ENCODE data around the gene MAPK12.

The MAPK12 gene

GRCh38 chr22:50226875-50227165, 34.7 kb downstream of the MAPK12 start:
- DNase-seq, result no peak

- no peak for DNase-seq
Measured at GRCh38 chr22:50226063-50226874, 35.2 kb downstream of the MAPK12 start.

- no peak for DNase-seq
Measured at GRCh38 chr22:50225200-50225969, 36.1 kb downstream of the MAPK12 start.

GRCh38 chr22:50224071-50224470, 37.4 kb downstream of the MAPK12 start:
- no peak for DNase-seq

GRCh38 chr22:50222508-50222907, 39.0 kb downstream of the MAPK12 start:
- no peak for DNase-seq

GRCh38 chr22:50221410-50222300, 39.8 kb downstream of the MAPK12 start:
- no peak for DNase-seq

GRCh38 chr22:50220603-50221409, 40.7 kb downstream of the MAPK12 start:
- DNase-seq, result no peak

- no peak for DNase-seq
Measured at GRCh38 chr22:50219800-50220602, 41.5 kb downstream of the MAPK12 start.

GRCh38 chr22:50218996-50219727, 42.3 kb downstream of the MAPK12 start:
- DNase-seq, result peak; percentile 77

GRCh38 chr22:50218153-50218995, 43.1 kb downstream of the MAPK12 start:
- no peak for DNase-seq

- no peak for DNase-seq
Measured at GRCh38 chr22:50217543-50218152, 43.8 kb downstream of the MAPK12 start.

- no peak for DNase-seq
Measured at GRCh38 chr22:50216684-50217520, 44.6 kb downstream of the MAPK12 start.

- DNase-seq, result no peak
Measured at GRCh38 chr22:50216055-50216683, 45.3 kb downstream of the MAPK12 start.

GRCh38 chr22:50215297-50216054, 46.0 kb downstream of the MAPK12 start:
- no peak for DNase-seq

GRCh38 chr22:50213263-50213662, 48.2 kb downstream of the MAPK12 start:
- no peak for DNase-seq

GRCh38 chr22:50211147-50211546, 50.3 kb downstream of the MAPK12 start:
- no peak for DNase-seq
